Cardiac muscle cell (in vitro differentiated cells and primary cell): ENCODE results near the gene ANGPTL4. TPM values are rescaled to one million over a fixed set of nuclear protein-coding genes. Genes with fewer than 3 reads are reported as not detected.
A peak's percentile ranks its signal among the peaks of the same experiment; 100 is the strongest.
"Not testable (repeated sequence)": the region's sequence is repeated elsewhere in the genome, so short reads cannot be mapped to it uniquely, and the experiment has no call there.

Experiments used
- DNase-seq, 2 donors: peaks; one replicate each; pipeline versions ENCODE4 v3.0.0 to v3.0.0-alpha.2; 2010 to 2017; ENCODE audit warnings: low read depth in 1 of 2, low spot score in 1 of 2
- H3K27ac ChIP-seq: fragments of 200-600 bp; sonication (generic); 2 replicates; pipeline ENCODE4 v1.5.1; 2016
- H3K27me3 ChIP-seq: fragments of 200-600 bp; sonication (generic); 2 replicates; pipeline ENCODE4 v1.6.0; 2016; ENCODE audit warnings: control low read depth
- H3K36me3 ChIP-seq: fragments of 200-600 bp; sonication (generic); 2 replicates; pipeline ENCODE4 v1.5.1; 2016; ENCODE audit warnings: control low read depth
- H3K4me1 ChIP-seq: fragments of 200-600 bp; sonication (generic); 2 replicates; pipeline ENCODE4 v1.8.1; 2017; ENCODE audit warnings: low read depth, mild to moderate bottlenecking, mixed run types
- H3K4me3 ChIP-seq: fragments of 200-600 bp; sonication (generic); 2 replicates; pipeline ENCODE4 v1.5.1; 2016; ENCODE audit warnings: mild to moderate bottlenecking
- H3K9me3 ChIP-seq: fragments of 200-600 bp; sonication (generic); 2 replicates; pipeline ENCODE4 v1.5.1; 2017; ENCODE audit warnings: low read depth, mild to moderate bottlenecking, control low read depth
- polyA plus RNA-seq: library from polyadenylated mRNA; unstranded; fragments of >200 nt; fragmentation: Nextera tagmentation; extraction: Ambion mirVana; gene quantifications from 2 replicates; pipeline ENCODE4 v1.2.1, GENCODE V29; 2016
- total RNA-seq: library from RNA; depleted of rRNA; stranded (reverse); fragments of >200 nt; gene quantifications from 2 replicates; pipeline ENCODE4 v1.2.3, GENCODE V29; 2016
- TF ChIP-seq, protein P1 (sequence below): IDR thresholded peaks from 2 replicates; pipeline ENCODE4 v1.5.1; 2012; ENCODE audit warnings: low read depth, mild to moderate bottlenecking, low read length

Gene ANGPTL4
- total and polyA plus RNA-seq, 2 experiments from 2014 or later, result 3.2 to 6.0 TPM

DNA sequence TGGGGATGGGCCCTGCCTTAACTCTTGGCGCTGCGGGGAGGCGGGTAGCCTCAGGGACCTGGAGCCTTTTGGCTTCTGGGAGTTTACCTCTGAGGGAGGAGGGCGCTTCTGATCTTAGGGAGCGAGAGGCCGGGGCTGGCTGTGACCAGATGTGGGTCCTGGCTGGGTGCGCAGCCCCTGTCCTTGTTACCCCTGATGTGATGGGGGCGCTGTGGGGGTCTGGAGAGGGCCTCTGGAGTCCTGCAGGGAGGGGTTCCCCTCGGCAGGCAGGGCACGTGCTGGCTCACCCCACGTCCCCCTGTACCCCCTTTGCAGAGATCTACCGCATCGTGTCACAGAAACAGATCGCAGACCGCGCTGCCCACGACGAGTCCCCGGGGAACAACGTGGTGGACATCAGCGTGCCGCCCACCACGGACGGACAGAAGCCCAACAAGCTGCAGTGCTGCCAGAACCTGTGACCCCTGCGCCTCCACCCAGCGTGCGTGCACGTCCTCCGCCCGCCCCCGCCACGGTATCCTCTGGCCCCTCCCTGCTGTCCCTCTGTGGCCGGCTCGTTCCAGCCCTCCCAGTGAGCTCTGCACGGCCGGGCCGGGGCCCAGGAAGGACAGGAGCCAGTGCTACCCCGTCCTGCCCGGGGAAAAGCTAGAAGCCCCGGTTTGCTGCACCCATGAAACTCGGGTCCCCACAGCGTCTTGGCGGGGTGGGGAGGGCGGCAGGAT, 39.3 kb downstream of the ANGPTL4 start:
- no peaks in the 10 kb centered on the region for H3K27me3 ChIP-seq
- peaks cover 17% of the 10 kb centered on the region for H3K36me3 ChIP-seq
- H3K27ac ChIP-seq, result no peak overlapping the region
- H3K9me3 ChIP-seq, result no peaks in the 10 kb centered on the region
- no peak overlapping the region for H3K4me3 ChIP-seq
- no peaks in the 10 kb centered on the region for H3K4me1 ChIP-seq
- TF ChIP-seq, protein P1, sequence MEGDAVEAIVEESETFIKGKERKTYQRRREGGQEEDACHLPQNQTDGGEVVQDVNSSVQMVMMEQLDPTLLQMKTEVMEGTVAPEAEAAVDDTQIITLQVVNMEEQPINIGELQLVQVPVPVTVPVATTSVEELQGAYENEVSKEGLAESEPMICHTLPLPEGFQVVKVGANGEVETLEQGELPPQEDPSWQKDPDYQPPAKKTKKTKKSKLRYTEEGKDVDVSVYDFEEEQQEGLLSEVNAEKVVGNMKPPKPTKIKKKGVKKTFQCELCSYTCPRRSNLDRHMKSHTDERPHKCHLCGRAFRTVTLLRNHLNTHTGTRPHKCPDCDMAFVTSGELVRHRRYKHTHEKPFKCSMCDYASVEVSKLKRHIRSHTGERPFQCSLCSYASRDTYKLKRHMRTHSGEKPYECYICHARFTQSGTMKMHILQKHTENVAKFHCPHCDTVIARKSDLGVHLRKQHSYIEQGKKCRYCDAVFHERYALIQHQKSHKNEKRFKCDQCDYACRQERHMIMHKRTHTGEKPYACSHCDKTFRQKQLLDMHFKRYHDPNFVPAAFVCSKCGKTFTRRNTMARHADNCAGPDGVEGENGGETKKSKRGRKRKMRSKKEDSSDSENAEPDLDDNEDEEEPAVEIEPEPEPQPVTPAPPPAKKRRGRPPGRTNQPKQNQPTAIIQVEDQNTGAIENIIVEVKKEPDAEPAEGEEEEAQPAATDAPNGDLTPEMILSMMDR, result no peak
- no peak for DNase-seq

DNA sequence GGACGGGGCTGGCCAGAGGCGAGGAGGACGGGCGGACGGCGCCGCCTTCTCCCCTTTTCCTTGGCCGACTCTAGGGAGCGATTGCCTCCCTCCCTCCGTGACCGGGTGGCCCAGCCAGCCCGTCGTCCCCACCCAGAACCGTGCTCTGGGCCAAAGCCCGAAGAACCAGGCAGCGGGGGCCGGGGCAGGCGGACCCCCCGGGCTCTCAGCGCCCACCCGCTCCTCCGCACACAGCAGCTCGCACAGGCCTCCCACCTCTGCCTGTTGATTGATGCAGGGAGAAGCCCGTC, 39.8 kb downstream of the ANGPTL4 start:
- TF ChIP-seq, protein P1, result no peak

DNA sequence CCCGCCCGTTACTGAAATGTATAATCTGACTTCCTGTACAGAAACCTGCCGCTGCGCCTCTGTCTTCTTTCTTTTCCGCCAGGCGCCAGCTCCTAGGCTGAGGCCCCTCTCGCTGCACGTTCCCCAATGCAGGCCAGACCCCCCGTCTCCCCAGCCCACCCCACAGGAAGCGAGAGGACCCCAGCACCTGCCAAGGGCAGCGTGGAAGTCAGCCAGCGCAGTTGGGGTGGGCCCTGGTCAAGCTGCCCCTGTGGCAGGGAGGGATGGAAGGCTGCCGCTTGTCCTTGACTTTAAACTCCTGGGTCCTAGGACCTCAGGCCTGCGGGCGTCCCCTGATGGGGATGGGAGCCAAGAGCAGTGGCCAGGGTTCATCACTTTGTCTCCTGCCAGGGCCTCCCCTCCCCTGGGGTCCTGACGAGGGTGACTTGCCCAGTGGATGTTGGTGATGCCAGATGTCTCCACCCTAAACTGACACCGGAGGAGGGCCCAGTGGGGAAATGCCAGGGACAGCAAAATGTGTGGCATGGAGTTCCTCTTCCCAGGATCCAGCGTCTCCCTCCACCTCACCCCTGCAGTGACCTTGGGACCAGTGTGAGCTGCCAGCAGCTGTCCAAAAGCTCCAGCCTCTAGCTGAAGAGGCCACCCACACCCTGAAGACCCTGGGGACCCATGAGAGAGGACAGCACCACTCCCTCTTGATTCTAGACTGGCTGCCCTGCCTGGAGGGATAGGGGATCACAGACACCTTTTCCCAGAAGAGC, 40.6 kb downstream of the ANGPTL4 start:
- TF ChIP-seq, protein P1, result no peak
- Histone ChIP-seq H3K27me3 (no peaks in the 10 kb centered on the region), H3K36me3 (peaks cover 17% of the 10 kb centered on the region), H3K4me1 (no peaks in the 10 kb centered on the region), H3K9me3 (no peaks in the 10 kb centered on the region), H3K27ac (no peak overlapping the region), H3K4me3 (no peak overlapping the region)
- no peak for DNase-seq

More for the DNA sequence above, 39.8 kb downstream of the ANGPTL4 start:
- no peak overlapping the region for H3K4me3 ChIP-seq
- H3K9me3 ChIP-seq, result no peaks in the 10 kb centered on the region
- no peaks in the 10 kb centered on the region for H3K4me1 ChIP-seq
- H3K27ac ChIP-seq, result no peak overlapping the region
- H3K27me3 ChIP-seq, result no peaks in the 10 kb centered on the region
- H3K36me3 ChIP-seq, result peaks cover 17% of the 10 kb centered on the region
- no peak for DNase-seq

DNA sequence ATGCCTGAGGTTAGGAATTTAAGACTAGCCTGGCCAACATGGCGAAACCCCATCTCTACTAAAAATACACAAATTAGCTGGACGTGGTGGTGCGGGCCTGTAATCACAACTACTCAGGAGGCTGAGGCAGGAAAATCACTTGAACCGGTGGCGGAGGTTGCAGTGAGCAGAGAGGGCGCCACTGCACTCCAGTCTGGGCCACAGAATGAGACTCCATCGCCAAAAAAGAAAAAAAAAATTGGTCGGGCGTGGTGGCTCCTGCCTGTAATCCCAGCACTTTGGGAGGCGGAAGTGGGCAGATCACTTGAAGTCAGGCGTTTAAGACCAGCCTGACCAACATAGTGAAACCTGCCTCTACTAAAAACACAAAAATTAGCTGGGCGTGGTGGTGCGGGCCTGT, 46.8 kb downstream of the ANGPTL4 start:
- not testable (repeated sequence) for H3K36me3 ChIP-seq, H3K27me3 ChIP-seq, H3K4me3 ChIP-seq, H3K27ac ChIP-seq, DNase-seq, H3K9me3 ChIP-seq, H3K4me1 ChIP-seq

DNA sequence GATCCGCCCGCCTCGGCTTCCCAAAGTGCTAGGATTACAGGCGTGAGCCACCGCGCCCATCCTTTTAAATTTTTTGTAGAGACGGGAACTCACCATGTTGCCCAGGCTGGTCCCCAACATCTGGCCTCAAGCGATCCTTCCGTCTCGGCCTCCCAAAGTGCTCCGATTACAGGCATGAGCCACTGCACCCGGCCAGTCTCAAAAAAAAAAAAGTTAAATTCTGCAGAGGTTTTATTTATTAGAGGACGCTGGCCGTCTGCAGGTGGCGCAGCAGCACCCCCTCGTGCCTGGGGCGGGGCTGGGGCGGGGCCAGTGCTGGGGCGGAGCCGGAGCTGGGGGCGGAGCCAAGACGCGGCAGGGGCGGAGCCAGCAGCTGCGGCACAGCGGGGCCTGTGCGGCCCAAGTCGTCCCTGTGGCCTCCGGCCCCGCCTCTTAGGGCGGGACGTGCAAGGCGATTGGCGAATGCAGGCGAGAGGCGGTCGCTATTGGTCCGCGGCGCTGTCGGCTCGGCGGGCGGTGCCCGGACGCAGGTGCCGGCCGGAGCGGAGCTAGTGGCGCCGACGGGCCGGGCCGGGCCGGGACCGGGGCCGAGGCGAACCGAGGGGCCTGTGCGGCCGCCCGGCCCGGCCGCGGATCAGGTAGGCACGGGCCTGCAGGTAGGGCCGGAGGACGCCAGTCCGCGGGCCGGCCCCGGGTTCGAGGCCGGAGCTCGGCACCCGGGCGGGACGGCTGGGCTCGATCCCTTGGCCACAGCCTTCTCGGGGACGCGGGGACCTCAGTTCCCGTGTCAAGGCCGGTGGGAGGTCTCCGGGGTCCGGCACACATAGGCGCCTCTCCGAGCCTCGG, 49.1 kb downstream of the ANGPTL4 start, which contains the start of gene MARCHF2:
TSS of gene MARCHF2 (plus strand) at position 523 of the 846 bp plus-strand sequence. CDS start 8,536 bp downstream, outside the sequence.
- Histone ChIP-seq H3K9me3 (no peaks in the 10 kb centered on the region), H3K4me1 (peaks cover 2% of the 10 kb centered on the region), H3K4me3 (peak within 1 kb of the TSS; percentile 79), H3K27me3 (no peaks in the 10 kb centered on the region), H3K27ac (no peak within 1 kb of the TSS), H3K36me3 (no peaks in the 10 kb centered on the region)
- peak; percentile 97 to 99 for DNase-seq
- TF ChIP-seq, protein P1, result peak; percentile 51
